Measurements from ENCODE around the gene LRRC47.

DNA sequence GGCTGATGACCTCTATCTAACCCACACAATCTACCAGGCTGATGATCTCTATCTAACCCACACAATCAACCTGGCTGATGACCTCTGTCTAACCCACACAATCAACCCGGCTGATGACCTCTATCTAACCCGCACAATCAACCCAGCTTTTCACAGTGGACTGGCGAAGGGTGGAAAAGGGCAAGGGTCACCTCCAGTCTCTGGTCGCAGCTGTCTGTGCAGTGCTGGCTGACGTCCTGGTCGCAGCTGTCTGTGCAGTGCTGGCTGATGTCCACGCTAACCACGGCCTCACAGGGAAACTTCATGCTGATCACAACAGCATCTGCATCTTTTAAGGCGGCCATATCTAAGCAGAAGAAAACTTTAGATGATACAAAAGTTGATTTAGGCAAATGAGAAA is 56.3 kb downstream of the LRRC47 start:
- TF ChIP-seq, protein P1, sequence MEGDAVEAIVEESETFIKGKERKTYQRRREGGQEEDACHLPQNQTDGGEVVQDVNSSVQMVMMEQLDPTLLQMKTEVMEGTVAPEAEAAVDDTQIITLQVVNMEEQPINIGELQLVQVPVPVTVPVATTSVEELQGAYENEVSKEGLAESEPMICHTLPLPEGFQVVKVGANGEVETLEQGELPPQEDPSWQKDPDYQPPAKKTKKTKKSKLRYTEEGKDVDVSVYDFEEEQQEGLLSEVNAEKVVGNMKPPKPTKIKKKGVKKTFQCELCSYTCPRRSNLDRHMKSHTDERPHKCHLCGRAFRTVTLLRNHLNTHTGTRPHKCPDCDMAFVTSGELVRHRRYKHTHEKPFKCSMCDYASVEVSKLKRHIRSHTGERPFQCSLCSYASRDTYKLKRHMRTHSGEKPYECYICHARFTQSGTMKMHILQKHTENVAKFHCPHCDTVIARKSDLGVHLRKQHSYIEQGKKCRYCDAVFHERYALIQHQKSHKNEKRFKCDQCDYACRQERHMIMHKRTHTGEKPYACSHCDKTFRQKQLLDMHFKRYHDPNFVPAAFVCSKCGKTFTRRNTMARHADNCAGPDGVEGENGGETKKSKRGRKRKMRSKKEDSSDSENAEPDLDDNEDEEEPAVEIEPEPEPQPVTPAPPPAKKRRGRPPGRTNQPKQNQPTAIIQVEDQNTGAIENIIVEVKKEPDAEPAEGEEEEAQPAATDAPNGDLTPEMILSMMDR (IDR thresholded peaks at IDR 0.05) = no peak
- TF ChIP-seq POLR2A (IDR thresholded peaks at IDR 0.05) = no peak
